ENCODE measurements around the gene SPACA6. TPM values are rescaled to one million over a fixed set of nuclear protein-coding genes. Genes with fewer than 3 reads are reported as not detected.

The SPACA6 gene
- total RNA-seq, 1 experiment from 2014 or later: 13.3 TPM

- ATAC-seq (no peak), DNase-seq (ENCODE audit: low spot score) (no peak)
- POLR2A ChIA-PET: no interaction called here
- no peaks in the 10 kb centered on the region for H3K36me3 Mint-ChIP-seq
- H3K27ac Mint-ChIP-seq: no peak overlapping the region
- H3K27me3 Mint-ChIP-seq (ENCODE audit: low read depth): peaks cover 55% of the 10 kb centered on the region
- H3K4me1 Mint-ChIP-seq: peaks cover 27% of the 10 kb centered on the region
- TF ChIP-seq MXD4 (CRISPR knock-in tag; IDR thresholded peaks at IDR 0.05; ENCODE audit: borderline replicate concordance): no peak
- no peak for TF ChIP-seq ZNF219 (CRISPR knock-in tag; IDR thresholded peaks at IDR 0.05; ENCODE audit: borderline replicate concordance)
- TF ChIP-seq GABPB1 (CRISPR knock-in tag; IDR thresholded peaks at IDR 0.05): no peak
- no peak for TF ChIP-seq CDX4 (CRISPR knock-in tag; IDR thresholded peaks at IDR 0.05; ENCODE audit: borderline replicate concordance)
- TF ChIP-seq TEAD1 (CRISPR knock-in tag; IDR thresholded peaks at IDR 0.05): no peak
- no peak for TF ChIP-seq SMAD3 (CRISPR knock-in tag; IDR thresholded peaks at IDR 0.05; ENCODE audit: borderline replicate concordance)
- TF ChIP-seq ELF4 (CRISPR knock-in tag; IDR thresholded peaks at IDR 0.05; ENCODE audit: low read depth): no peak
- no peak for TF ChIP-seq ZBTB43 (CRISPR knock-in tag; IDR thresholded peaks at IDR 0.05)
- TF ChIP-seq GRHL2 (CRISPR knock-in tag; IDR thresholded peaks at IDR 0.05; ENCODE audit: insufficient replicate concordance, severe bottlenecking): no peak
- TF ChIP-seq PRRX2 (CRISPR knock-in tag; IDR thresholded peaks at IDR 0.05): no peak
- H3K9me3 Mint-ChIP-seq: no peaks in the 10 kb centered on the region
- CTCF ChIA-PET: interaction anchor here (1.0 kb wide), 1 partner anchor 10 kb away, joined by 3 read pairs; no protein-coding TSS in a partner anchor
- H3K4me3 Mint-ChIP-seq: no peak overlapping the region
Measured at GRCh38 chr19:51722492-51722891, 29.4 kb downstream of the SPACA6 start.

DNA sequence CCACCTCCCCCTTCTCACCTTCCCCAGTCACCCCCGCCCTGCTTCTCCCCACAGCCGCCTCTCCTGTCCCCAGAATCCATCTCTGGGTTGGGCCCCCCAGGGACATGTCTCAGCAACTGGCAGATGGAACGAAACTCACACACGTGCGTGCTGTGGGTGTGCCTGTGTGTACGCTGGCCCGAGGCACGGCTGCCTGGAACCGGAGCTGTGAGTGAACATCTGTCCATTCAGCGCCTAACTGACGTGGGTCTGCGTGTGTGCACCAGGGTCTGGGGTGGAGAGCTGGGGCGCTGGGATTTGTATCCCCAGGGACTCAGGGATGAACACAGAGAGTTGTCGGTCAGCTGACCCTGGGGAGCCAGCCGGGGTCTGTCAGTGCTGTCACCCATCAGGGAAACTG is 31.4 kb downstream of the SPACA6 start:
- CTCF ChIA-PET: interaction anchor here (1.1 to 2.0 kb wide), 3 partner anchors 15 to 53 kb away, joined by 3 to 7 read pairs (median 4); no protein-coding TSS in a partner anchor
- H3K27me3 Mint-ChIP-seq (ENCODE audit: low read depth): peaks cover 37% of the 10 kb centered on the region
- H3K4me3 Mint-ChIP-seq: no peak overlapping the region
- POLR2A ChIA-PET: no interaction called here
- no peaks in the 10 kb centered on the region for H3K36me3 Mint-ChIP-seq
- no peak overlapping the region for H3K27ac Mint-ChIP-seq
- peaks cover 34% of the 10 kb centered on the region for H3K4me1 Mint-ChIP-seq
- no peaks in the 10 kb centered on the region for H3K9me3 Mint-ChIP-seq
- ATAC-seq (no peak), DNase-seq (ENCODE audit: low spot score) (no peak)
- TF ChIP-seq, protein P1, sequence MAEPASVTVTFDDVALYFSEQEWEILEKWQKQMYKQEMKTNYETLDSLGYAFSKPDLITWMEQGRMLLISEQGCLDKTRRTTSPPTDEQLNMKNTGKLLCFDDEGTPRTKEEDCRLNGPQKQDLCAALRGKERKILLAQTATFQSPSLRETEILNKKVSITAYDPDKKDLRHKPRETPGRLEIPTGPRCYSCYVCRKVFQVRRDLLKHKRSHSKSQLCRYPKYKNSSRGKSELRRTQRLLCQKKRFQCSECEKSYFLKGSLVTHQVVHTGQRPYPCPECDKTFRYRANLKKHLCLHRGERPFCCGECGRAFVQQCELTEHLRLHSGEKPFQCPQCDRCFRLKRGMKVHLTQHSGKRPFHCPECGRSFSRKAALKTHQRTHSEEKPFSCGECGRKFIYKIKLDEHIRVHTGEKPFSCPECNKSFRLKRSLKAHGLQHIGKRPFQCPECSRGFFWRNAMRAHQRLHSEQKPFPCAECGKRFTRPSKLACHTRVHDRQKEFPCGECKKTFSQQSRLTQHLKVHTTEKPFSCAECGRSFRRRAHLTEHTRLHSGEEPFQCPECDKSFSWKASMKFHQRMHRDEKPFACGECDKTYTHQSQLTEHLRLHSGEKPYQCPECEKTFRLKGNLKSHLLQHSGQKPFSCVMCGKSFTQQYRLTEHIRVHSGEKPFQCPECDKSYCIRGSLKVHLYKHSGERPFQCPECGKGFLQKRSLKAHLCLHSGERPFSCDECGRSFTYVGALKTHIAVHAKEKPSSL (CRISPR knock-in tag; conservative IDR thresholded peaks at IDR 0.05): no peak
- TF ChIP-seq MXD4 (CRISPR knock-in tag; IDR thresholded peaks at IDR 0.05; ENCODE audit: borderline replicate concordance) (no peak), IRF1 (CRISPR knock-in tag; IDR thresholded peaks at IDR 0.05) (no peak), FOXJ3 (CRISPR knock-in tag; IDR thresholded peaks at IDR 0.05; ENCODE audit: borderline replicate concordance) (no peak), TP53 (CRISPR knock-in tag; IDR thresholded peaks at IDR 0.05) (no peak), ATF3 (CRISPR knock-in tag; conservative IDR thresholded peaks at IDR 0.05) (no peak), RORB (CRISPR knock-in tag; IDR thresholded peaks at IDR 0.05) (no peak), PRDM15 (CRISPR knock-in tag; IDR thresholded peaks at IDR 0.05) (no peak), CBFB (CRISPR knock-in tag; IDR thresholded peaks at IDR 0.05; ENCODE audit: low read depth) (no peak)
- TF ChIP-seq, protein P2, sequence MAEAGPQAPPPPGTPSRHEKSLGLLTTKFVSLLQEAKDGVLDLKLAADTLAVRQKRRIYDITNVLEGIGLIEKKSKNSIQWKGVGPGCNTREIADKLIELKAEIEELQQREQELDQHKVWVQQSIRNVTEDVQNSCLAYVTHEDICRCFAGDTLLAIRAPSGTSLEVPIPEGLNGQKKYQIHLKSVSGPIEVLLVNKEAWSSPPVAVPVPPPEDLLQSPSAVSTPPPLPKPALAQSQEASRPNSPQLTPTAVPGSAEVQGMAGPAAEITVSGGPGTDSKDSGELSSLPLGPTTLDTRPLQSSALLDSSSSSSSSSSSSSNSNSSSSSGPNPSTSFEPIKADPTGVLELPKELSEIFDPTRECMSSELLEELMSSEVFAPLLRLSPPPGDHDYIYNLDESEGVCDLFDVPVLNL (CRISPR knock-in tag; IDR thresholded peaks at IDR 0.05; ENCODE audit: borderline replicate concordance, low read depth): no peak
- TF ChIP-seq, protein P3, sequence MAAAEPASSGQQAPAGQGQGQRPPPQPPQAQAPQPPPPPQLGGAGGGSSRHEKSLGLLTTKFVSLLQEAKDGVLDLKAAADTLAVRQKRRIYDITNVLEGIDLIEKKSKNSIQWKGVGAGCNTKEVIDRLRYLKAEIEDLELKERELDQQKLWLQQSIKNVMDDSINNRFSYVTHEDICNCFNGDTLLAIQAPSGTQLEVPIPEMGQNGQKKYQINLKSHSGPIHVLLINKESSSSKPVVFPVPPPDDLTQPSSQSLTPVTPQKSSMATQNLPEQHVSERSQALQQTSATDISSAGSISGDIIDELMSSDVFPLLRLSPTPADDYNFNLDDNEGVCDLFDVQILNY (CRISPR knock-in tag; IDR thresholded peaks at IDR 0.05): no peak
- TF ChIP-seq, protein P4, sequence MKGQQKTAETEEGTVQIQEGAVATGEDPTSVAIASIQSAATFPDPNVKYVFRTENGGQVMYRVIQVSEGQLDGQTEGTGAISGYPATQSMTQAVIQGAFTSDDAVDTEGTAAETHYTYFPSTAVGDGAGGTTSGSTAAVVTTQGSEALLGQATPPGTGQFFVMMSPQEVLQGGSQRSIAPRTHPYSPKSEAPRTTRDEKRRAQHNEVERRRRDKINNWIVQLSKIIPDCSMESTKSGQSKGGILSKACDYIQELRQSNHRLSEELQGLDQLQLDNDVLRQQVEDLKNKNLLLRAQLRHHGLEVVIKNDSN (CRISPR knock-in tag; IDR thresholded peaks at IDR 0.05): no peak
- TF ChIP-seq, protein P5, sequence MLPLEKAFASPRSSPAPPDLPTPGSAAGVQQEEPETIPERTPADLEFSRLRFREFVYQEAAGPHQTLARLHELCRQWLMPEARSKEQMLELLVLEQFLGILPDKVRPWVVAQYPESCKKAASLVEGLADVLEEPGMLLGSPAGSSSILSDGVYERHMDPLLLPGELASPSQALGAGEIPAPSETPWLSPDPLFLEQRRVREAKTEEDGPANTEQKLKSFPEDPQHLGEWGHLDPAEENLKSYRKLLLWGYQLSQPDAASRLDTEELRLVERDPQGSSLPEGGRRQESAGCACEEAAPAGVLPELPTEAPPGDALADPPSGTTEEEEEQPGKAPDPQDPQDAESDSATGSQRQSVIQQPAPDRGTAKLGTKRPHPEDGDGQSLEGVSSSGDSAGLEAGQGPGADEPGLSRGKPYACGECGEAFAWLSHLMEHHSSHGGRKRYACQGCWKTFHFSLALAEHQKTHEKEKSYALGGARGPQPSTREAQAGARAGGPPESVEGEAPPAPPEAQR (CRISPR knock-in tag; IDR thresholded peaks at IDR 0.05): no peak

Data from WTC11 (cell line).